Vagina (tissue), 2 donors: ENCODE results near the gene ZMYND8. TPM values are rescaled to one million over a fixed set of nuclear protein-coding genes. Genes with fewer than 3 reads are reported as not detected.

Experiments
- DNase-seq, 2 donors: peaks; one replicate each; pipeline ENCODE4 v3.0.0-alpha.2; 2017; ENCODE audit errors: extremely low spot score in 2 of 2
- H3K27ac ChIP-seq: fragments of 200-600 bp; sonication (generic); one replicate; pipeline ENCODE4 v1.5.1; 2019
- H3K27me3 ChIP-seq: fragments of 200-600 bp; sonication (generic); one replicate; pipeline ENCODE4 v1.5.1; 2019
- H3K36me3 ChIP-seq, 2 donors: fragments of 200-600 bp; sonication (generic); one replicate each; pipeline ENCODE4 v1.5.1; 2017 to 2019
- H3K4me1 ChIP-seq: fragments of 200-600 bp; sonication (generic); one replicate; pipeline ENCODE4 v1.5.1; 2019
- H3K4me3 ChIP-seq, 2 donors: fragments of 200-600 bp; sonication (generic); 1 replicate in 1 of 2; 2 replicates in 1 of 2; pipeline ENCODE4 v1.5.1; 2016 to 2019
- H3K9me3 ChIP-seq: fragments of 200-600 bp; sonication (generic); one replicate; pipeline ENCODE4 v1.5.1; 2019
- CTCF ChIP-seq, 3 experiments: fragments of 450-650 bp in 2 of 3; fragments of 200-600 bp in 1 of 3; sonication (generic) in 1 of 3; IDR thresholded peaks; one replicate each; pipeline ENCODE4 v1.5.1; 2017 to 2019; ENCODE audit warnings: antibody characterized with exemption in 3 of 3, mild to moderate bottlenecking in 2 of 3, moderate library complexity in 2 of 3
- POLR2A ChIP-seq, 2 donors: fragments of 450-650 bp; IDR thresholded peaks; one replicate each; pipeline ENCODE4 v1.6.1; 2017; ENCODE audit warnings: antibody characterized with exemption in 2 of 2, mild to moderate bottlenecking in 2 of 2, moderate library complexity in 2 of 2
- POLR2AphosphoS5 ChIP-seq, 2 donors: sonication (generic); formaldehyde crosslinking; IDR thresholded peaks; one replicate each; pipeline ENCODE4 v1.9.0; 2017; ENCODE audit warnings: antibody characterized with exemption in 2 of 2, mild to moderate bottlenecking in 2 of 2, low read depth in 1 of 2; ENCODE audit not compliant: insufficient read depth in 1 of 2
- intact Hi-C: fragments of 100-400 bp; cut with DNase I; formaldehyde crosslinking; loops from one replicate; pipeline ENCODE4 v1.15.1; 2023
- total RNA-seq: library from RNA; depleted of rRNA; stranded (reverse); fragments of >200 nt; gene quantifications from one replicate; pipeline ENCODE4 v1.2.3, GENCODE V29; 2016

Gene ZMYND8
- total RNA-seq, 1 donor from 2014 or later: 91.1 TPM

- DNase-seq: no peak
- TF ChIP-seq POLR2AphosphoS5 (IDR thresholded peaks at IDR 0.05; ENCODE audit: insufficient read depth in 1 of 2, low read depth in 1 of 2): no peak
- Histone ChIP-seq H3K4me1 (no peaks in the 10 kb centered on the region), H3K36me3 (peaks cover 0 to 48% of the 10 kb centered on the region in 2 donors), H3K27ac (no peak overlapping the region), H3K9me3 (no peaks in the 10 kb centered on the region), H3K4me3 (no peak overlapping the region), H3K27me3 (no peaks in the 10 kb centered on the region)
- intact Hi-C loops: no loop called here
Measured at GRCh38 chr20:47238780-47239718, 117.5 kb downstream of the ZMYND8 start.

- Histone ChIP-seq H3K4me1 (no peaks in the 10 kb centered on the region), H3K9me3 (no peaks in the 10 kb centered on the region), H3K4me3 (no peak overlapping the region), H3K27ac (no peak overlapping the region), H3K27me3 (no peaks in the 10 kb centered on the region), H3K36me3 (peaks cover 0 to 53% of the 10 kb centered on the region in 2 donors)
- no peak for TF ChIP-seq POLR2A (IDR thresholded peaks at IDR 0.05)
- TF ChIP-seq POLR2AphosphoS5 (IDR thresholded peaks at IDR 0.05; ENCODE audit: insufficient read depth in 1 of 2, low read depth in 1 of 2): no peak
- TF ChIP-seq CTCF (IDR thresholded peaks at IDR 0.05): no peak
- intact Hi-C loops: no loop called here
- DNase-seq: no peak
Measured at GRCh38 chr20:47237715-47238114, 118.8 kb downstream of the ZMYND8 start.

GRCh38 chr20:47236639-47236900, 119.9 kb downstream of the ZMYND8 start:
- Histone ChIP-seq H3K4me3 (no peak overlapping the region), H3K27ac (no peak overlapping the region), H3K4me1 (no peaks in the 10 kb centered on the region), H3K36me3 (peaks cover 0 to 53% of the 10 kb centered on the region in 2 donors), H3K27me3 (no peaks in the 10 kb centered on the region), H3K9me3 (no peaks in the 10 kb centered on the region)
- no peak for TF ChIP-seq POLR2A (IDR thresholded peaks at IDR 0.05)
- TF ChIP-seq CTCF (IDR thresholded peaks at IDR 0.05): no peak
- TF ChIP-seq POLR2AphosphoS5 (IDR thresholded peaks at IDR 0.05; ENCODE audit: insufficient read depth in 1 of 2, low read depth in 1 of 2): no peak
- intact Hi-C loops: no loop called here
- no peak for DNase-seq

GRCh38 chr20:47235853-47236638, 120.5 kb downstream of the ZMYND8 start:
- peaks cover 0 to 53% of the 10 kb centered on the region in 2 donors for H3K36me3 ChIP-seq
- TF ChIP-seq CTCF (IDR thresholded peaks at IDR 0.05): no peak
- no peak for TF ChIP-seq POLR2AphosphoS5 (IDR thresholded peaks at IDR 0.05; ENCODE audit: insufficient read depth in 1 of 2, low read depth in 1 of 2)
- no peak for TF ChIP-seq POLR2A (IDR thresholded peaks at IDR 0.05)
- no peak overlapping the region for H3K4me3 ChIP-seq
- no peaks in the 10 kb centered on the region for H3K27me3 ChIP-seq
- H3K9me3 ChIP-seq: no peaks in the 10 kb centered on the region
- intact Hi-C loops: no loop called here
- DNase-seq: no peak
- no peak overlapping the region for H3K27ac ChIP-seq
- H3K4me1 ChIP-seq: no peaks in the 10 kb centered on the region

- Histone ChIP-seq H3K9me3 (no peaks in the 10 kb centered on the region), H3K27ac (no peak overlapping the region), H3K36me3 (peaks cover 0 to 53% of the 10 kb centered on the region in 2 donors), H3K27me3 (no peaks in the 10 kb centered on the region), H3K4me1 (no peaks in the 10 kb centered on the region), H3K4me3 (no peak overlapping the region)
- intact Hi-C loops: no loop called here
- DNase-seq: no peak
- no peak for TF ChIP-seq POLR2AphosphoS5 (IDR thresholded peaks at IDR 0.05; ENCODE audit: insufficient read depth in 1 of 2, low read depth in 1 of 2)
- no peak for TF ChIP-seq POLR2A (IDR thresholded peaks at IDR 0.05)
- TF ChIP-seq CTCF (IDR thresholded peaks at IDR 0.05): no peak
Measured at GRCh38 chr20:47235111-47235510, 121.4 kb downstream of the ZMYND8 start.
